Measurements from ENCODE around the gene UMAD1. TPM values are rescaled to one million over a fixed set of nuclear protein-coding genes. Genes with fewer than 3 reads are reported as not detected.

UMAD1 gene
- total and polyA plus RNA-seq, 2 of the 4 experiments (the other 2 are of a cell fraction): 5.2 to 8.4 TPM

- dilution Hi-C loops (cut with HindIII; ENCODE audit: low sequenced_read_pairs, unreplicated experiment): no loop called here
- ChIA-PET POLR2A (ENCODE audit: unreplicated experiment) (no interaction called here), CTCF (no interaction called here)
- ATAC-seq (ENCODE audit: low read depth) (no peak), DNase-seq (no peak)
- no peak for TF ChIP-seq SMC3 (IDR thresholded peaks at IDR 0.05; ENCODE audit: low read depth, low read length)
- TF ChIP-seq RCOR1 (IDR thresholded peaks at IDR 0.05; ENCODE audit: insufficient replicate concordance, low read length): no peak
- no peak overlapping the region for H2AK5ac ChIP-seq (ENCODE audit: low read depth, low read length)
- H4K5ac ChIP-seq (ENCODE audit: low read depth, low read length): no peak overlapping the region
- no peaks in the 10 kb centered on the region for H3K9me3 ChIP-seq (ENCODE audit: control insufficient read depth, insufficient read depth, low read length)
- no peak overlapping the region for H2BK5ac ChIP-seq (ENCODE audit: low read depth, low read length, poor library complexity, severe bottlenecking)
- no peak overlapping the region for H3K4me3 ChIP-seq (ENCODE audit: insufficient read depth, low read depth, low read length)
- no peaks in the 10 kb centered on the region for H3K79me1 ChIP-seq (ENCODE audit: low read depth in 1 of 2, low read length in 2 of 2)
- no peak overlapping the region for H3K9ac ChIP-seq (ENCODE audit: low read depth, low read length)
- no peaks in the 10 kb centered on the region for H3K27me3 ChIP-seq (ENCODE audit: control insufficient read depth, insufficient read depth, low read length)
- H2AK9ac ChIP-seq (replicated peaks; ENCODE audit: low read depth, low read length, poor library complexity): no peak overlapping the region
- no TSS peak for BruUV-seq (replicated peaks)
- no peak overlapping the region for H2BK15ac ChIP-seq (ENCODE audit: low read depth, low read length)
- no peak overlapping the region for H4K8ac ChIP-seq (ENCODE audit: low read depth in 2 of 2, low read length in 2 of 2)
- no peaks in the 10 kb centered on the region for H4K20me1 ChIP-seq (ENCODE audit: insufficient read depth, low read length)
- H3K4me1 ChIP-seq (ENCODE audit: control insufficient read depth, insufficient read depth, low read length): no peaks in the 10 kb centered on the region
- in situ Hi-C loops (cut with MboI; ENCODE audit: low sequenced_read_pairs): no loop called here
- no peak overlapping the region for H2BK120ac ChIP-seq (ENCODE audit: low read depth, low read length)
- H3K56ac ChIP-seq (ENCODE audit: extremely low read depth, insufficient read depth, low read length): no peak overlapping the region
- no peak overlapping the region for H2BK20ac ChIP-seq (ENCODE audit: low read depth, low read length)
- no peak overlapping the region for H3K14ac ChIP-seq (replicated peaks; ENCODE audit: low read depth, low read length)
- H3K18ac ChIP-seq (ENCODE audit: low read depth, low read length): no peak overlapping the region
- intact Hi-C loops (cut with micrococcal nuclease): no loop called here
- H3K4me2 ChIP-seq (ENCODE audit: low read depth, low read length): no peak overlapping the region
- H3K4ac ChIP-seq (ENCODE audit: low read depth, low read length): no peak overlapping the region
- H3K9me1 ChIP-seq (ENCODE audit: insufficient read depth, low read length): no peaks in the 10 kb centered on the region
- H3K36me3 ChIP-seq (ENCODE audit: control insufficient read depth, insufficient read depth, low read length): no peaks in the 10 kb centered on the region
- WGBS, 2 experiments (ENCODE audit: extremely low coverage in 2 of 2, insufficient read length in 1 of 2): no CpG with 5 or more reads among the region's 3 CpGs
- no peak overlapping the region for H4K91ac ChIP-seq (ENCODE audit: insufficient read depth, low read depth, low read length)
- H3K27ac ChIP-seq (ENCODE audit: insufficient read depth, low read length): no peak overlapping the region
- H2AFZ ChIP-seq (replicated peaks; ENCODE audit: low read length, poor library complexity): no peak overlapping the region
- H3K23ac ChIP-seq (ENCODE audit: low read depth, low read length): no peak overlapping the region
Observed at GRCh38 chr7:7820939-7821338, 180.4 kb downstream of the UMAD1 start.
